Neuron (in vitro differentiated cells): ENCODE results near the gene GEMIN2.
A peak's percentile ranks its signal among the peaks of the same experiment; 100 is the strongest.
"Not testable (repeated sequence)": the region's sequence is repeated elsewhere in the genome, so short reads cannot be mapped to it uniquely, and the experiment has no call there.

Experiments
- H2AFZ ChIP-seq: one replicate; pipeline ENCODE4 v1.6.1; 2013; ENCODE audit warnings: low read depth, mild to moderate bottlenecking, inconsistent platforms, low read length, moderate library complexity
- H3K27me3 ChIP-seq: one replicate; pipeline ENCODE4 v1.6.1; 2013; ENCODE audit warnings: low read length; ENCODE audit not compliant: insufficient read depth
- H3K36me3 ChIP-seq: one replicate; pipeline ENCODE4 v1.6.1; 2013; ENCODE audit warnings: low read length; ENCODE audit not compliant: insufficient read depth
- H3K4me1 ChIP-seq: one replicate; pipeline ENCODE4 v1.6.1; 2013; ENCODE audit warnings: low read length; ENCODE audit not compliant: insufficient read depth
- H3K4me3 ChIP-seq: 2 replicates; pipeline ENCODE4 v1.5.1; 2013; ENCODE audit warnings: mild to moderate bottlenecking, low read length, moderate library complexity
- H3K9me3 ChIP-seq: one replicate; pipeline ENCODE4 v1.6.1; 2013; ENCODE audit warnings: low read length

GEMIN2 gene, protein sequence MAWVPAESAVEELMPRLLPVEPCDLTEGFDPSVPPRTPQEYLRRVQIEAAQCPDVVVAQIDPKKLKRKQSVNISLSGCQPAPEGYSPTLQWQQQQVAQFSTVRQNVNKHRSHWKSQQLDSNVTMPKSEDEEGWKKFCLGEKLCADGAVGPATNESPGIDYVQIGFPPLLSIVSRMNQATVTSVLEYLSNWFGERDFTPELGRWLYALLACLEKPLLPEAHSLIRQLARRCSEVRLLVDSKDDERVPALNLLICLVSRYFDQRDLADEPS

DNA sequence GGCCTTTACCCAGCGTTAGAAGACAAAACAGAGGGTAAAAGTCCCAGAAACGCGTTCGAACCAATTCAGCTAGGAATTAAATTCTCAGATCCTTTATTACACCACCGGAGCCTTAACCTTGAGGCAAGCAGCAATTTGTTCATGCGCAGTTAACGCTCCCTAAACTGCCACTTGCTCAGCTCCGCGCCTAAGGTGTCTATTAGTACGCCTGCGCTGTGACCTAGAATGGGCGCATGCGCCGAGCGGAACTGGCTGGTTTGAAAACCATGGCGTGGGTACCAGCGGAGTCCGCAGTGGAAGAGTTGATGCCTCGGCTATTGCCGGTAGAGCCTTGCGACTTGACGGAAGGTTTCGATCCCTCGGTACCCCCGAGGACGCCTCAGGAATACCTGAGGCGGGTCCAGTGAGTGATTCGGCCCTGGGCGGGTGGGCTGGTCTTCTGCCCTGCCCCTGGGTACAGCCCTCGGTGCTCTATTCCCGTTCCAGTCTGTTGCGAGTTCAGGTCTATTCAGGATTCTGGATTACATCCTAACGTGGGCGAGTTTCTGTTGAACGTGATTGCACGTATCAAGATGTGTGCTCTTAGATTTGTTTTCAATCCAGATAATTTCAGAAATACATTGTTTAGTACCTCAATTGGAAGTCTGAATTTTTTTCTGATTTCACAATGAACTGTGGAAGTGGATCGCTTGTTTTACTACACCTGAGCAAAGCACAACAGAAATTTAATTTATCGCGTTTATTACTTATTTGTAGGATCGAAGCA lies at the start of gene GEMIN2:
Gene GEMIN2 (plus strand): TSS at position 251 of the 766 bp plus-strand sequence. CDS start 16 bp downstream, at position 267.
- Histone ChIP-seq H2AFZ (peak within 1 kb of the TSS; percentile 99), H3K36me3 (peaks cover 17% of the 10 kb centered on the region), H3K4me1 (peaks cover 10% of the 10 kb centered on the region), H3K9me3 (no peaks in the 10 kb centered on the region), H3K4me3 (peak within 1 kb of the TSS; percentile 76), H3K27me3 (no peaks in the 10 kb centered on the region)

DNA sequence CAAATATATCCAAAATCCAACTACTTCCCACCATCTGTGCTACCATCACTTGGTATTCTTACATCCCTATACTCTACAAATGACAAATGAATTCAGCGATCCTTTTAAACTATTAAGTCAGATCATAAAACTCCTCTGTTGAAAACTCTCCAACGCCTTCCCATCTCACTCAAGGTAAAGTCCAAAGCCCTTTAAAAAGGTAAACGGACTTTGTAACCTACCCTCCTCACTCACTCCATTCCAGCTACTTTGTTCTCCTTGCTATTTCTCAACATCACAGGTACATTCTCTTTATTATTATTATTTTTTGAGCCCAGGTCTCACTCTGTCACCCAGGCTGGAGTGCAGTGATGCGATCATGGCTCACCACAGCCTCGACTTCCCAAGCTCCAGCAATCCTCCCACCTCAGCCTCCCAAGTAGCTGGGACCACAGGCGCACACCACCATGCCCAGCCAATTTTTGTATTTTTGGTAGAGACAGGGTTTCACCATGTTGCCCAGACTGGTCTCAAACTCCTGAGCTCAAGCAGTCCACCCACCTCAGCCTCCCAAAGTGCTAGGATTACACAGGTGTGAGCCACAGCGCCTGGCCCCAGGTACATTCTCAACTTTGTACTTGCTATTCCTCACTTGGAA lies 44.8 kb upstream of the GEMIN2 start:
- not testable (repeated sequence) for H3K4me3 ChIP-seq, H3K4me1 ChIP-seq, H2AFZ ChIP-seq, H3K9me3 ChIP-seq, H3K27me3 ChIP-seq
- H3K36me3 ChIP-seq = peaks cover 47% of the 10 kb centered on the region

DNA sequence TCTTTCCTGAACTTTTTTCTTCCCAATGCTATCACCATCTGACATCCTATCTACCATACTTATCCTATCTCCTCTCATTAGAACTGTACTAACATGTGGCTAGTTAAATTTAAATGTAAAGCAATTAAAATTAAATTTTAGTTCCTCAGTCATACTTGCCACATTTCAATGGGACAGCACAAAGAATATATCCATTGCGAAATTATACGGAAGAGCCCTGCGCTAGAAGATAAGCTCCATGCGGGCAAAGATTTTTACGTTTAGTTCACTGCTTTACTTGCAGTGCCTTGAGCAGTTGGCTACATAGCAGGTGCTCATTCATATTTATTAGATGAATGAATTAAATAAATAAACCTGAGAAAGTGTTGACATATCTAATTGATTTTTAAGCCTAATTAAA lies 44.2 kb upstream of the GEMIN2 start:
- H3K36me3 ChIP-seq = peaks cover 46% of the 10 kb centered on the region
- H3K4me1 ChIP-seq = no peaks in the 10 kb centered on the region
- peaks cover 2% of the 10 kb centered on the region for H3K9me3 ChIP-seq
- H2AFZ ChIP-seq = no peak overlapping the region
- no peak overlapping the region for H3K4me3 ChIP-seq
- H3K27me3 ChIP-seq = no peaks in the 10 kb centered on the region

DNA sequence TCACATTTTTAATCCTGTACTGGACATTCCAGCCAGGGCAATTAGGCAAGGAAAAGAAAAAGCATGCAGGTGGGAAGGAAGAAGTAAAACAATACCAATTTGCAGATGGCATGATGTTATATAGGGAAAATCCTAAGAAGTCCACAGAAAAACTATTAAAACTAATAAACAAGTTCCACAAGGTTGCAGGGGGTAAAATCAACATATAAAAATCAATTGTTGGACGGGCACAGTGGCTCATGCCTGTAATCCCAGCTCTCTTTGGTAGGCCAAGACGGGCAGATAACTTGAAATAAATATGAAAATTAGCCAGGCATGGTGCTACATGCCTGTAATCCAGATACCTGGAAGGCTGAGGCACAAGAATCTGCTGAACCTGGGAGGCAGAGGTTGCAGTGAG lies 43.0 kb upstream of the GEMIN2 start:
- H3K9me3 ChIP-seq = peaks cover 2% of the 10 kb centered on the region
- H3K4me3 ChIP-seq = no peak overlapping the region
- H3K4me1 ChIP-seq = no peaks in the 10 kb centered on the region
- H2AFZ ChIP-seq = no peak overlapping the region
- H3K27me3 ChIP-seq = no peaks in the 10 kb centered on the region
- H3K36me3 ChIP-seq = peaks cover 47% of the 10 kb centered on the region

DNA sequence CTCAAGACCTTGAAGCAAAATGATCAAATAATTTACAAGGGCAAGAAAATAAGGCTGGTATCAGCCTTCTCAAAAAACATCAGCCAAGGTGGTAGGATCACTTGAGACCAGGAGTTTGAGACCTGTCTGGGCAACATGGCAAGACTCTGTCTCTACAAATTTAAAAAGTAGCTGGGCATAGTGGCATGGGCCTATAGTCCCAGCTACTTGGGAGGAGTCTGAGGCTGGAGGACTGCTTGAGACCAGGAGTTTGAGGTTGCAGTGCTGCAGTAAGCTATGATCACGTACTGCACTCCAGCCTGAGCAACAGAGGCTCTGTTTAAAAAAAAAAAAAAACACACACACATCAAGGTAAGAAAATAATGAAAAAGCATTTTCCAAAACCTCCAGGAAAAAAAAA lies 33.2 kb upstream of the GEMIN2 start:
- H3K36me3 ChIP-seq = peaks cover 42% of the 10 kb centered on the region
- H3K27me3 ChIP-seq = no peaks in the 10 kb centered on the region
- no peaks in the 10 kb centered on the region for H3K4me1 ChIP-seq
- no peak overlapping the region for H2AFZ ChIP-seq
- no peak overlapping the region for H3K4me3 ChIP-seq
- no peaks in the 10 kb centered on the region for H3K9me3 ChIP-seq

DNA sequence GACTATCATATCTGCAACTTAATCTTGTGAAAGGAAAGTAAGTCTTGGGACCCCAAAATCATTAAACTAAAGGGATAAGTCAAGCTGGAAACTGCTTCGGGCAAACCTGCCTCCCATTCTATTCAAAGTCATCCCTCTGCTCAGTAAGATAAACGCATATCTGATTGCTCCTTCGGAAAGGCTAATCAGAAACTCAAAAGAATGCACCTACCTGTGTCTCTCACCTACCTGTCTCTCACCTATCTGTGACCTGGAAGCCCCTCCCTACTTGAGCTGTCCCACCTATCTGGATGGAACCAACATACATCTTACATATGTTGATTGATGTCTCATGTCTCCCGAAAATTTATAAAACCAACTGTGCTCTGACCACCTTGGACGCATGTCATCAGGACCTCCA lies 31.0 kb upstream of the GEMIN2 start:
- H3K4me1 ChIP-seq = no peaks in the 10 kb centered on the region
- no peaks in the 10 kb centered on the region for H3K27me3 ChIP-seq
- H3K9me3 ChIP-seq = no peaks in the 10 kb centered on the region
- no peak overlapping the region for H3K4me3 ChIP-seq
- H3K36me3 ChIP-seq = peaks cover 49% of the 10 kb centered on the region
- H2AFZ ChIP-seq = no peak overlapping the region

DNA sequence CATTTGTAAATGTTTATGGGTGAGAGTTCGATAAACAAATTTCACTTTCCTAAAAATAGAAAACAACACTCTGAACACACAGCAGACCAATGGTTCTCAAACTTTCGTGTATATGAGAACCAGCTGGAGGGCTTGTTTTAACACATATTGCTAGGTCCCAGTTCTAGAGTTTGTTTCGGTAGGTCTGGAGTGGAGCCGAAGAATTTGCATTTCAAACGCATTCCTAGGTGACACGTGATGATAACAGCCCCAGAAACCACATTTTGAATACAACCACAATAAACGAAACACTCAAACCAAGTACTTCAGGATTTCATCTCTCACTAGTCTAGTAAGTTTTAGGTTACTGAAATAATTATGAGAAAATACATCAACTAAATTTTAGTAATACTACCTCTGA lies 28.2 kb upstream of the GEMIN2 start:
- Histone ChIP-seq H3K27me3 (no peaks in the 10 kb centered on the region), H3K4me3 (no peak overlapping the region), H3K9me3 (no peaks in the 10 kb centered on the region), H3K36me3 (peaks cover 60% of the 10 kb centered on the region), H2AFZ (no peak overlapping the region), H3K4me1 (no peaks in the 10 kb centered on the region)

DNA sequence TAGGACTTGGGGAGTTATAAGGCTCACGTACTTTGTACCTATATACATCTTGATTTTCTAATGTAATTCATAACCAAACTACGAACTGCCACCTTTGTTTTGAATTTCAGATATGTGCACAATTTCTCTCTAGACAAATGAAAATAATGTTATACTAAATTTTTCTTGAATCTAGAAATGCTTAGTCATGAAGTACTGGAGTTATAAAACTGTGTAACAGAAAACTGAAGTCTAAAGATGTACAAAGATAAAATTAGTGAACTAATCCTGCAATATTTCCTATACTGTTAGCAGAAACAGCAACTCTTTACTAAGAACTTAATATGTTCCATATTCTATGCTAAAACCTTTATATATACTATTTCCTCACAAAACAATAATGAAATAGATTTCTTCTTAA lies 26.6 kb upstream of the GEMIN2 start:
- H3K27me3 ChIP-seq = no peaks in the 10 kb centered on the region

DNA sequence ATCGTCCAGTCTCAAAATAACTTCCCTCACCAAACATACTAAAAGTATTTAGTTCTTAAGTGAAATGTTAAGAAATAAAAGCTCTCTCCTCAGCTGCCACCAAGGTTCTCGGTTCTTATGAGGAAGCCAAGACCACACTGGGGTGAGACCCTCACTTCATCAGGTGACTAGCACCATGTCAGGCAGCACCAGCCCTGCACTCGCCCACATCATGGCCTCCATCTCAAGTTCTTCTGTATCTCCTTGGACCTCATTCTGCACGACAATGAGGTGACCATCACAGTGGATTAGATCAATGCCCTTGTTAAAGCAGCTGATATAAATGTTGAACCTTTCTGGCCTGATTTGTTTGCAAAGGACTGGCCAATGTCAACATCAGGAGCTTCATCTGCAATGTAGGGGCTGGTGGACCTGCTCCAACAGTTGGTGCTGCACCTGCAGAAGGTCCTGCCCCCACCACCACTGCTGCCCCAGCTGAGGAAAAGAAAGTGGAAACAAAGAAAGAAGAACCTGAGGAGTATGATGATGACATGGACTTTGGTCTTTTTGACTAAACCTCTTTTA lies 23.5 kb upstream of the GEMIN2 start:
- no peaks in the 10 kb centered on the region for H3K27me3 ChIP-seq
- peaks cover 67% of the 10 kb centered on the region for H3K36me3 ChIP-seq
- no peaks in the 10 kb centered on the region for H3K9me3 ChIP-seq
- H3K4me1 ChIP-seq = no peaks in the 10 kb centered on the region
- H2AFZ ChIP-seq = no peak overlapping the region
- no peak overlapping the region for H3K4me3 ChIP-seq

More for the DNA sequence above, 26.6 kb upstream of the GEMIN2 start:
- Histone ChIP-seq H3K4me3 (no peak overlapping the region), H2AFZ (no peak overlapping the region), H3K9me3 (no peaks in the 10 kb centered on the region), H3K36me3 (peaks cover 73% of the 10 kb centered on the region), H3K4me1 (no peaks in the 10 kb centered on the region)

DNA sequence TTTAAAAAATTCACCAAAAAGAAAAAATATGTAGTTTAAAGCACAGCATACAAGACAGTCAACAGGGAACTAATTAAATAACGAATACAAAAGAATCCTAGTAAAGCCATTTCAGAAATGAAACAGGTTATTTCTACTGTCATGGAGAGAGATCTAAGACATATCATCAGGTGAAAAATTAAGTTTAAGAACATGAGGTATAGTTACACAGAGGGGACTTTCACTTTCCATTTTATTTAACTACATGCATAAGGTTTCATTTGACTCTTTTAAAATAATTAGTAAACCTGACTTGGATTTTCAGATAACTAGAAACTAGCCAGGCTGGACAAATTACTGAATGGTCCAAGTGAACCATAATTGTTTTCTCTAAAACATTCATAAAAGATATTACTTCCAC lies 22.4 kb upstream of the GEMIN2 start:
- Histone ChIP-seq H3K4me3 (no peak overlapping the region), H3K27me3 (no peaks in the 10 kb centered on the region)

DNA sequence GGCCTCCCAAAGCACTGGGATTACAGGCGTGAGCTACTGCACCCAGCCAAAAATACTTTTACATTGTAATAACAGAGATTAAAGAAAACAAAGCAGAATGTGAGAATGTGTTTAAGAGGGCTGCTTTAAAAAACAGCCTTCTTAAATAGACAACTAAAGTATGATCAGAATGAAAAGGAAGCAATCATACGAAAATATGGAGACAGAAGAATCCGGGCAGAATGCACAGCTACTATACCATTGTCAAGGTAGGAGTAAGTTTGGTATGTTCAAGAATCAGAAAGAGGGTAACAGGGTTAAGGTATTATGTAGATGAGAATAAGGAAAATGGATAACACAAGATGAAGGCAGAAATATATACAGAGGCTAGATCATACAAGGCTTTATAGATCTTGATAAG lies 19.6 kb upstream of the GEMIN2 start:
- no peak overlapping the region for H3K4me3 ChIP-seq
- H3K4me1 ChIP-seq = no peaks in the 10 kb centered on the region
- H3K27me3 ChIP-seq = no peaks in the 10 kb centered on the region
- H3K9me3 ChIP-seq = no peaks in the 10 kb centered on the region
- peaks cover 53% of the 10 kb centered on the region for H3K36me3 ChIP-seq
- no peak overlapping the region for H2AFZ ChIP-seq

More for the DNA sequence above, 22.4 kb upstream of the GEMIN2 start:
- Histone ChIP-seq H2AFZ (no peak overlapping the region), H3K36me3 (peaks cover 60% of the 10 kb centered on the region), H3K4me1 (no peaks in the 10 kb centered on the region), H3K9me3 (no peaks in the 10 kb centered on the region)

DNA sequence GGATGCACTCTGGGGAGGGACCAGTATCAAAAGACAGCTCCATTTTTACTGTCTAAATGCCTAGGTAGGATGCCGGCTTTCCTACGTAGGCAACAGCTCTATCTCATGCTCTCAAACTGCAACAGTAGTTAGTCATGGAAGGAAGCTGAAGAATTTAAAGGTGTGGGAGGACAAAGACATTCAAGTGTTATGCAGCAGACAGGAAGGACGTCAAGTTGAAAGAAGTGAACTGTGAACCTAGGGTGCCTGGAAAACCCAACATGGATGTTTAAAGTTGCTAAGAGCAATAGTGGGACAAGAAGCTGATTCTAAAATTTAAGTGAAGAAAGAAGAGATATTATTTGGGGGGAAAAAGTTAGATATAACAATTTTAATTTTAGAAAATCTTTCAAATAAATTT lies 17.0 kb upstream of the GEMIN2 start:
- H3K36me3 ChIP-seq = peaks cover 31% of the 10 kb centered on the region
- no peaks in the 10 kb centered on the region for H3K4me1 ChIP-seq
- H2AFZ ChIP-seq = no peak overlapping the region
- no peaks in the 10 kb centered on the region for H3K27me3 ChIP-seq
- no peak overlapping the region for H3K4me3 ChIP-seq
- H3K9me3 ChIP-seq = no peaks in the 10 kb centered on the region

DNA sequence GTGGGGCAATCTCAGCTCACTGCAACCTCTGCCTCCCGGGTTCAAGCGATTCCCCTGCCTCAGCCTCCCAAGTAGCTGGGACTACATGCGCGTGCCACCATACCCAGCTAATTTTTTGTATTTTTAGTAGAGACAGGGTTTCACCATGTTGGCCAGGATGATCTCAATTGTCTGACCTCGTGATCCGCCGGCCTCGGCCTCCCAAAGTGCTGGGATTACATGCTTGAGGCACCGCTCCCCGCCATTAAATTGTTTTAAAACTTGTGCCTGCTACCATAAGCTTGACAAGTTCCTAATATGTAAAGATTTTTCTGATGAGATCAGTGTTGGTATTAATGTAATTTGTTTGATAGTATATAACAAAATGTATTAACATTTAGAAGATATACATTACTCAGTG lies 14.9 kb upstream of the GEMIN2 start:
- not testable (repeated sequence) for H3K27me3 ChIP-seq, H3K9me3 ChIP-seq, H3K4me1 ChIP-seq, H3K4me3 ChIP-seq, H2AFZ ChIP-seq
- peaks cover 19% of the 10 kb centered on the region for H3K36me3 ChIP-seq
